Activated gamma-delta T cell treated with anti-CD3 and anti-CD28 coated beads, Interleukin-2, amount 50 U/mL, for 16 hours (primary cell): ENCODE measurements around the gene TMEM260.
"Not testable (repeated sequence)": the region's sequence is repeated elsewhere in the genome, so short reads cannot be mapped to it uniquely, and the experiment has no call there.

Source experiments
- DNase-seq: peaks from one replicate; pipeline ENCODE4 v3.0.0-alpha.2; 2020; ENCODE audit warnings: low read depth

The TMEM260 gene

DNA sequence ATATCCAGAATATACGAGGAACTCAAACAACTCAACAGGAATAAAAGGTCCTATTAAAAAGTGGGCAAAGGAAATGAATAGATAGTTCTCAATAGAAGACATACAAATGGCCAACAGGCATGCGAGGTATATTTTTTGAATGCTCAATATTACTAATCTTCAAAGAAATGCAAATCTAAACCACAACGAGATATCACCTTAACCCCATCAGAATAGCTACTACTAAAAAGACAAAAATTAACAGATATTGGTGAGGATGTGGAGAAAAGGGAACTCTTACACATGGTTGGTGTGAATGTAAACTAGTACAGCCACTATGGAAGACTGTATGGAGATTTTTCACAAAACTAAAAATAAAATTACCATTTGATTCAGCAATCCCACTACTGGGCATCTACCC, 99.2 kb downstream of the TMEM260 start:
- DNase-seq, result no peak

DNA sequence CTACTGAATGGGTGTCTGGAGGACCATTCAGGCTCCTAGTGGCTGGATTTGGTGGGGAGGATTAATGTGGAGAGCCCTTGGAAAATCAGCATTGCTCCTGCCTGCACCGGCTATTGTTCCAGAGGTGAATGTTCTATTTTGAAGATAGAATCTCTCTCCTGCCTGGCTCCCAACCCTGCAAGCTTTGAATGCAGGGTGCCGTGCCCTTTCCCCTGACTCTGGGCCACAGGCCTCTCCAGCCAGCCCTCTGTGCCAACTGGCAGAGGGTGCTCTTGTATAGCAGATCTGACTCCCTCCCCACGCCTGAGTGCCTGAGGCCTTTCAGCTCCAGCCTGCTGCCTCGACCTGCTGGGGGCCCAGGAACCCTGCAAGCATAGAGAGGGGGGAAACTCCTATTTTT, 106.8 kb downstream of the TMEM260 start:
- no peak for DNase-seq

DNA sequence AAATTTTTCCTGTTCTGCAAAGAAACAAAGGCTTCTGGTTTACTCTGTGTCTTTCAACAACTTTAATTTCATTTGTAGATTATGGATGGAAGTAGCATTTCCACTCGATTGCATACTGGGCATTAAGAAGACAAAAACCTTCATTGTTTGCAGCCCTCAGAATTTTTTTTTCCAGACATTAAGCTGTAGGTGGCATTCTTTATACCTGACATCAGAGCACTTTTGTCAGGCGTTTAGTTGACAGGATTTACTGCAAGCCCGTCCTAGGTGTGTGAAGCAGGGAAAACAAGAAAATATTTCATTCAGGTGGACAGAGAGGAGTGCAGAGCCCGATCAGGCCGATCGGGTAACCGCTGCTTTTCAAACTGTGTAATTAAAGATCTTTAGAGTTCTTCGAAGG, 107.5 kb downstream of the TMEM260 start:
- no peak for DNase-seq

DNA sequence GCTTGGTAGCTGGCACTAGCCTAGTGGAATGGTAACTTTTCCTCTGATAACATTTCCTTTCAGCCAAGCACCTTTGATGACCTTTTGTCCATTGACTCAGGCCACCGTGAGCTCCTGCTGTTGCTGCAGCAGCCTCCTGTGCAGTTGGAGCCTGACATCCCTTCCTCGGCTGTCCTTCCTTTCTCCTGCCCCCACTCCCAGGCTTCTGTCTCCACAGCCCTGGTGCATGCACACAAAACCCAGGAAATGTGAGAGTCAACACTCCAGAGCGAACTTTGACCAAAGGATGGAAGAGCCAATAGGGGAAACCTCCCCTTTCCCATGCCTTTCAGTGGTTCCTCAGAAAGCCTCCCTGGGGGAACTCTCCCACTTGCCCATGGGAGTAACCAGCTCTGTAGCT, 115.0 kb downstream of the TMEM260 start:
- DNase-seq, result no peak

DNA sequence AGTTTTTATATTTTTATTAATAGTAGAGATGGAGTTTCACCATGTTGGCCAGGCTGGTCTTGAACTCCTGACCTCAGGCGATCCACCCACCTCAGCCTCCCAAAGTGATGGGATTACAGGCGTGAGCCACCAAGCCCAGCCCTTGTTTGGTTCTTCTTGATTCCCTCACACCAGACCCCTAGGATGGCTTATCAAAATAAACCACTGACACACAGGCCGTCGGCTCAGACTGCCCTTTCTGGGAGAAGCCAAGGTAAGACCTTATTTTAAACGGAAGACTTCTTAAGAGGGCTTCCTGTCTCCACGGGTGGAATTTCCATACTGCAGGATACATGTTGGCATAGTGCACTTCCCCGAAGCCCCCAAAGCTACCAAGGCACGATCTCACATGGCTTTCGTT, 115.6 kb downstream of the TMEM260 start:
- DNase-seq, result not testable (repeated sequence)
